Measurements from ENCODE around the gene PTGFRN.
"Not testable (repeated sequence)": the region's sequence is repeated elsewhere in the genome, so short reads cannot be mapped to it uniquely, and the experiment has no call there.

Gene PTGFRN

DNA sequence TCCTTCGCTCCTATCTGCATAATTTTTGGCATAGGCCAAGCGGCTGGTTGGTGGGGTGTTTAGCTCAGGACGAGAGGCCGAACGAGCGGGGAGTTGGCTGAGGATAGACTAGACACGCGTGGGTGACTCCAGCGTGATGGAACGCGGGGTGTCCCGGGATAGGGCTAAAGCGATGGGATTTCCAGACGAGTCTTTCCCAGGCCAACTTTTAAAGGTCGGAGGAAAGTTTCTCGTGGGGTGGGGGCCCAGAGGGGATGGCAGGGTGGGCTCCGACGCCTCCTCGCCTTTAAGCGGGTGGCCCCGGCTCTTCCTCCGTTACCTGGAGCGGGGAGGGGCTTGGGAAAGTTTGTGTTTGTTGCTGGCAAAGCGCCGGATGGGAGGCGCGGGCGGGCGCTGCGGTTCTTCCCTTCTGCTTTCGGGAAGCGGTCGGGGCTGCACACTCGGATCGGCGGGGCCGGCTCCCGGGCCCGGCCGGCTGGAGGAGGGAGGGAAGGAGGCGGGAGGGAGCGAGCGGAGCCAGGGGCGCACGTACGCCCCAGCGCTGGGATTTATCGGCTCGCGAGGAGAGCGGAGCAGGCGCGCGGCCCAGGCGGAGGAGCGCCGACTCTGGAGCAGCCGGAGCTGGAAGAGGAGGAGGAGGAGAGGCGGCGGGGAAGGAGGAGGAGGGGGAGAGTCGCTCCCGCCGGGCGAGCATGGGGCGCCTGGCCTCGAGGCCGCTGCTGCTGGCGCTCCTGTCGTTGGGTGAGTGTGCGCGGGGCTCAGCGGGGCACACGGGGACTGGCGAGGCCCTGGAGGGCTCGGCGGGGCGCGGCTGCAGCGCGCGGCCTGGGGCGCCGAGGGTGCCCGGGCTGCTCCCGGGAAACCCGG is at the start of gene PTGFRN:
PTGFRN (plus strand) TSS at position 405 of the 867 bp plus-strand sequence; CDS start at position 693, 288 bp downstream.
- DNase-seq (ENCODE audit: low read depth), result peak; percentile 20

DNA sequence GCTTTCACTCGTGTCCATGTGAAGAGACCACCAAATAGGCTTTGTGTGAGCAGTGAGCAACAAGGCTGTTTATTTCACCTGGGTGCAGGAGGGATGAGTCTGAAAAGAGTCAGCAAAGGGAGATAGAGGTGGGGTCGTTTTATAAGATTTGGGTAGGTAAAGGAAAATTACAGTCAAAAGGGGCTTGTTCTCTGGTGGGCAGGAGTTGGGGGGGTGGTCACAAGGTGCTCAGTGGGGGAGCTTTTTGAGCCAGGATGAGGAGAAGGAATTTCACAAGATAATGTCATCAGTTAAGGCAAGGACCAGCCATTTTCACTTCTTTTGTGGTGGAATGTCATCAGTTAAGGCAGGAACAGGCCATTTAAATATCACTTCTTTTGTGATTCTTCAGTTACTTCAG is 49.5 kb upstream of the PTGFRN start:
- DNase-seq (ENCODE audit: low read depth), result not testable (repeated sequence)

DNA sequence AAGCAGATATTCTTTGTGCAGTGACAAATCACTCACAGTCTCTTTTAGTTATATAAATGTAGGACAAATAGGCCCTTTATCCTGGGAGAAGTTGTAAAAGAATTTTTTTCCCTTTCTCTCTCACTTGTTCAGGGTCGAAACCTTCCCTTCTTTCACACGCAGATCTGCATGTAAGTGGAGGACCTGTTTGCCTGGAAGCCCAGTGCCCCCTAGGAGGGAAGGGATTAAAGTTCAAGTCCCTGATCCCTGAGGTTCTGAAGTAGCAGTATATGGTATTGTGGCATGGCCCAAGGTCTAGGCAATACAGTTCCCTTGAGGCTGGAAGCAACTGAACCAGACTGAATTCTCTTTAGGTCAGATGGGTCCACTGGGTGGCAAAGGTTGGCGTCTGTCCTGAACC is 48.6 kb upstream of the PTGFRN start:
- DNase-seq (ENCODE audit: low read depth), result no peak

DNA sequence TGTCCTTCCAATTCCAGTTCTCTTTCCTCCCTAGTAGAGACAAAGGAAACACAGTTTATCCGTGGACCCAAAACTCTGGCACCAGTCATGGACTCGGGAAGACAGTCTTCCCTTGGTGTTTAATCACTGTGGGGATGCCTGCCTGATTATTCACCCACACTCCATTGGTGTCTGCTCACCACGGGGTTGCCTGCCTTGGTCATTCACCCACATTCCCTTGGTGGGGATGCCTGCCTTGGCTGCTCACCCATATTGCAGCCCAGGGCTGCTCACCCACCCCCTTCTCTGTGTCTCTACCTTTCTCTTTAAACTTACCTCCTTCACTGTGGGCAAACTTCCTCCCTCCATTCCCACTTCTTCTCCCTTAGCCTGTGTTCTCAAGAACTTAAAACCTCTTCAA is 46.7 kb upstream of the PTGFRN start:
- DNase-seq (ENCODE audit: low read depth), result not testable (repeated sequence)

DNA sequence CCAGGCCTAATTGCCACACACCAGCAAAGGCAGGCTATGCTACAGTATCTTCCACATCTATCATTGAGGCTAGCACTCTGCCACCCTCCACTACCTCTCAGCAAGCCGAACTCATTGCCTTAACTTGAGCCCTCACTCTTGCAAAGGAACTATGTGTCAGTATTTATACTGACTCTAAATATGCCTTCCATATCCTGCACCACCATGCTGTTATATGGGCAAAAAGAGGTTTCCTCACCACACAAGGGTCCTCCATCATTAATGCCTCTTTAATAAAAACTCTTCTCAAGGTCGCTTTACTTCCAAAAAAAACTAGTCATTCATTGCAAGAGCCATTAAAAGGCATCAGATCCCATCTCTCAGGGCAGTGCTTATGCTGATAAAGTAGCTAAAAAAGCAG is 43.2 kb upstream of the PTGFRN start:
- not testable (repeated sequence) for DNase-seq (ENCODE audit: low read depth)

DNA sequence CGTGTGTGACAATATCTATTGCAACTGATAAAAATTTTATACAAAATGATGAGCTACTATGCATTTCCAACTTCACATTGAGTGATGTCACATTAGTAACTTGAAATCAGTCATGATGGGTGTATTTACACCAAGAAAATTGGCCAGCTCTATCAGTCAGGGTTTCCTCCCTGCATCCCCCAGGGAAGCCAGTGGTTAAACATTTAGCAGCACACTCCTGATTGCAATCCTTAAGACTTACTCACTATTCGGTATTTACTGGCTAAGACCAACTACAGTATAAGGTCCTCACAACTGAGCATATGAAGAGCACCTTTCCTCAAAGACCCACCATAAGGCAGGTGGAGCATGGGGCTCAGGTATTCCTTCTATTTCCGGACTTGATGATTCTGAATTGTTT is 41.3 kb upstream of the PTGFRN start:
- DNase-seq (ENCODE audit: low read depth), result no peak

DNA sequence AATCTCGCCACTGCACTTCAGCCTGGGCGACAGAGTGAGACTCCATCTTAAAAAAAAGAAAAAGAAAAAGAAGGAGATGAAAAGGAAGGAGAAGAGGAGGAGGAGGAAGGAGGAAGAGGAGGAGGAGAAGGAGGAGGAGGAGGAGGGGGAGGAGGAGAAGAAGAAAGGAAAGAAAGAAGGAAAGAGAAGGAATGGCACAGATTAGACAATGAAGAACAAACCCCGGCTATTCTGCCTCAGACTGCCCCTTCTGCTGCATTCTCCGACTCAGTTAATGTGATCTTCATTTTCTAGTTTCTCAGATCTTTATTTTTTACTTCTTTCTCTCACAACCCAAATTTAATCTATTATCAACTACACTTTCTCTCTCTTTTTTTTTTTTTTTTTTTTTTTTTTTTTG is 40.1 kb upstream of the PTGFRN start:
- DNase-seq (ENCODE audit: low read depth), result no peak

DNA sequence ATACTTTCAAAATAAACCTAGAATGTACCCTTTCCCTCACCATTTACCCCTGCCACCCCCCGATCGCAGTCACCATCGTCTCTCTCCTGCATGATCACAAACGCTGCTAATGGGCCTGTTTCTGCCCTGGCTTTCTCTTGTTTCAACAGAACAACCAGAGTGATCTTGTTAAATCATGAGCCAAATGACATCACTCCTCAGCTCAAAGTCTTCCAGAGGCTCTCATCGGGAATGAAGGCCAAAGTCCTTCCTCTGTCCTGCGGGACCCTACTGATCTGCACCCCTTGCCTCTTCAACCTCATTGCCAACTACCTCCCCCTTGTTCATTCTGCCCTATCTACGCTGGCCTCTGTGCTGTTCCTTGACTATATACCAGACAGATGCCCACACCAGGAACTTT is 39.4 kb upstream of the PTGFRN start:
- no peak for DNase-seq (ENCODE audit: low read depth)

DNA sequence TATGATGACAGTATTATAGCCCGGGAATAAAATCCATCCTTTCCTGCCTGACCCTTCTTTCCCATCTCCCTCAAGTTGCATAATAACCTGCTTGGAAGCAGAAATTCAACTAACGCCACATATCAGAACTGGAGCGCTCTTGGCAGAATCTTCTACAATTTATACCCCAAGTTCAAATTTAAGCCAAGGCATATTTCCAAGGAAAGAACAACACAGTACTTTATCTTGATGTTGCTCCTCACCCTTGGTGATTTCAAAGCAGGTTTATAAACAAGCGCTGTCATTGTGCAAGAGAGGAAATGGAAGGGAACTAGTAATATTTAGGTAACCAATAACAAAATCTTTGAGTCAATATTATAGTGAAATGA is 38.0 kb upstream of the PTGFRN start:
- no peak for DNase-seq (ENCODE audit: low read depth)

DNA sequence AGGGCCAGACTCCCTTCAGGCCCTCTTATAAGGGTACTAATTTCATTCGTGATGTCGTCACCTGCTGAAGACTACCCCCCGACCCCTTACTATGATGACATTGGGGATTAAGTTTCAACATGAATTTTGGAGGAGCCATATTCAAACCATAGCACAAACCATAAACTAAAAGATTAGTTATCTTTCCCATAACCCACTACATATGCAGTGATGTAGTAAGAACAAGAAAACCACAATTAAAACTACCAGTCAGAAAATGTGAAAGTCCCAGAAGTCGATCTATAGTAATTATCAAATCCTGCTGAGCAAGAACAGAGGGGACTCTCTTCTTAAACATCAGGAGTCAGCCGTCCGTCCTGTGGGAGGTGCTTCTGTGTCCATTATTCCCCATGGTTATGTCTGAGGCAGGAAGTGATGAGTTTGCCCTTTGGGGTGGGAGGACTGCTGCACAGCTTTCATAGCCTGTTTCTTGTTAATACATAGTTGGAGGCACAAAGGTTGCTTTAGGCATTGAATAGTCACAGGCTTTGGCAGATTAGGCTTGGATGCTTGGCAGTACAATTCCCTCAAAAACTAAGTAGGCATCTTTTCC is 35.9 kb upstream of the PTGFRN start:
- DNase-seq (ENCODE audit: low read depth), result no peak

DNA sequence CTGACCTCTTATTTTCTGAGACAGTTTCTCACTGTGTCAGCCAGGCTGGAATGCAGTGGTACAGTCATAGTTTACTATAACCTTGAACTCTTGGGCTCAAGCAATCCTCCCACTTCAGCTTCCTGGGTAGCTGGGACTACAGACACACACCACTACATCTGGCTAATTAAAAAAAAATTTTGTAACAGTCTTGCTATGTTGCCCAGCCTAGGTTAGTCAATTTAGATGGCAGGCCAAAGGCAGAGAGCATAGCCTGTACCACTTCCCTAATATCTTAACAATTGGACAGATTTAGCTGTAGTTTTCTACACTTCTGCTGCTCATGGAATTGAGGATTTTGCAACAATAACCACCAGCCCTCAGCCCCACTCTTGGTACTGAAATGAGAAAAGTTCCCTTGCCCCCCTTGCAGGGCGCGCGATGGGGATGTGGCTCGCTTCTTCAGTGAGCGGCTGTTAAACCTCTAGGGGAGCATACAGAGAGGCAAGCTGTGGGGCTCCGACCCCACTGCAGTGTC is 34.9 kb upstream of the PTGFRN start:
- DNase-seq (ENCODE audit: low read depth), result no peak

DNA sequence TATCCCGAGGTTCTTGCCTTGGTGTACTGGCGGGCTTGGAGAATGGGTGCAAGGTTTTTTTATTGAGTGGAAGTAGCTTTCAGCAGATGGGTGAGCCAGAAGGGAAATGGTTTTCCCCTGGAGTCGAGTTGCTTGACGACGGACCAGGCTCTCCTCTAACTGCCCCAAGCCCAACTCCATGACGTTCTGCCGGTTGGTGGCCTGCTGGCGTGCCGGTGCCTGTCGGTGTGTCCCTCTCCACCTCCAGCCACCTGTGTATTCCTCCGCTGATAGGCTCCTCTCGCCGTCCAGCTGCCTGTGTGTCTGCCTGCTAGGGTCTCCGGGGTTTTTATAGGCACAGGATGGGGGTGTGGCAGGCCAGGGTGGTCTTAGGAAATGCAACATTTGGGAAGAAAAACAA is 34.3 kb upstream of the PTGFRN start:
- no peak for DNase-seq (ENCODE audit: low read depth)

DNA sequence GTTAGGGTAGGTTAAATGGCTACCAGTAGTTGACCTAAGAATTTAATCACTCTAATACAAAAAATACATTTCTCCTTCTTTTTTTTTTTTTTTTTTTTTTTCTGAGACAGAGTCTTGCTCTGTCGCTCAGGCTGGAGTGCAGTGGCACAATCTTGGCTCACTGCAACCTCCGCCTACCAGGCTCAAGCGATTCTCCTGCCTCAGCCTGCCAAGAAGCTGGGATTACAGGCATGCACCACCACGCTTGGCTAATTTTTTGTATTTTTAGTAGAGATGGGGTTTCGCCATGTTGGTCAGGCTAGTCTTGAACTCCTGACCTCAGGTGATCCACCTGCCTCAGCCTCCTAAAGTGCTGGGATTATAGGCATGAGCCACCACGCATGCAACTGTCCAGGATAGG is 33.8 kb upstream of the PTGFRN start:
- DNase-seq (ENCODE audit: low read depth), result not testable (repeated sequence)

DNA sequence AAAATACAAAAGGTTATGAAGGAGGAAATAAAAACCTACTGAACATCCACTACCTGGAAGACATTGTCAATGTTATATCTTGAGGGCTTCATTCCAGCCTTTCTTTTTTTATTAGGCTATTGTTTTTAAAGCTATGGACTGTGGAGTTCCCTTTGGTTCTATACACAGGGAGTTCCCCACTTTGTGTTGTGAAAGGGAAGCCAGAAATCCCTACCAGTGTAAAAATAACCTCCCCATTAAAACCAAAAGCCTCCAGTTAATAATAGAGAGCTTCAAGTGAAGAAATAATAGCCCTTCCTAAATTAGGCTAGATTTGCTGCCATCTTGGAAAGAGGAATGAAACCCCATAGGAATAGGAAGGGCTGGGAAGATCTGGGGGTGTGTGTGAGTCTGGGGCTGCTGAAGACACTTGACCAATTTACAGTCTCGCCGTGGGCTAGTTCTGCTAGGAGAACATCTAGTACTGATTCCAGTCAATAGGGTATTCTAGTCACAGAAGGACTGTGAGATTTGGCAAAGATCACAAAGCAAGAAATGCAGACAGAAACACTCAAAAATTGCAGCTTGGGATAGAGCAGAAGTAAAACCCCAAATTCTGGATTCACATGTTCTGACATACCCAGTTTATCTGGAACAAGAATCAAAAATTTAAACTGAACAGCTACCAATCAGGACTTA is 32.4 kb upstream of the PTGFRN start:
- no peak for DNase-seq (ENCODE audit: low read depth)

DNA sequence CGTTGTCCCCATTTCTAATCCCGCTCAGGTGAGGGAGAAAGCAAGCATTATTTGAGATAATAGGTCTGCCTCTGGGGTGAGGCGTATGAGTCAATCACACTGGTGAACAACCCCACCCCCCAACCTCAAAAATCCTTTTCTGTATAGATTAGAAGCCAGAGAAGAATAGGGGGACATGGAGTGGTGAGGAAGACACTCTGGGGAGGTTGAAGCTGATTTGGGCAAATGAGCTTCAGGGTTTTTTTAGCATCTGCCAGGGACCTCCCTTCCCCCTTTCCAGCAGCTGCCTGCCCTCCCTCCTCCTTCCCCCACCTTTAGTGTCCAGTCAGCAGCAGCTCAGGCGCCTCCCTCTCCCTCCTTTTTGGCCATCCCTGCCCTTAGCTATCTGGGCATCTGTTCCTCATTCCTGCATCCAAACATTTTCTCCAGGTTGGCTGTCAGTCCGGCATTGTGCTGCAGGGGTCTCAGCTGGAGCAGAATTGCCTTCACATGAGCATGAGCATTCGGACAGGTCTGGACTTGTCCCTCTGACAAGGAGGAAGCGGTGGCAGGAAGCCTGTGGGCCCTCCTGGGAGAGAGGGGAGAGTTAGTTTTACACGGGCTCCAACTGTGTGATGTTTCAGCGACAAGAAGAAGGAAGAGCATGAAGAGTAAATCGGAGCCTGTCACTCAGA is 30.8 kb upstream of the PTGFRN start:
- DNase-seq (ENCODE audit: low read depth), result no peak

DNA sequence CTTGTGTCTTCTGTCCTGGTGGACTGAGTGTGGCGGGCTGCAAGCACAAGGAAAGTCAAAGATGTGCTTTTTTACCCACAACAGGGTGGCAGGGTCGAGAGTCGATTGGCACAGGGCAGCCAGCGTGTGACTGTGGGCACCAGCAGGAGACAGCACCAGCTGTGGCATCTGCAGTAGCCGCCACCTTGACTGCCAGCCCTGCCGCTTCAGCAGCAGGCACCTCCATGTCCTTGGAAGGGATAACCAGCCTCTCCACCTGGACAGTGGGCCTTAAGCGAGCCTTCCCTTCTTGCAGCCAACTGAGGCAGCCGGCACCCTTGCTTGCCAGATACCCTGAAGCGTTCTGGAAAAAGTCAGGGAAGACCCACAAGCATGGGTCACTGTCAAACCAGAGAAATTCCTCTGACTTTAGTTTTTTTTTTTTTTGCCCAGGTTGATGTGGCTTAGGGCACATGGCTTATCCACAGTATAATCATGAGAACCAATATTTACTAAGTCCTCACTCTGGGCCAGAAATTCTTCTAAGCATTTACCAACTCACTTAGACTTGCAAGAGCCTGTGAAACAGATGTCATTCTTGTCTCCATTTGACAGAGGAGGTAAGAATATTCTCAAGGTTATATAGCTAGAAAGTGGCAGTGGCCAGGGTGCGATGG is 30.1 kb upstream of the PTGFRN start:
- DNase-seq (ENCODE audit: low read depth), result no peak

DNA sequence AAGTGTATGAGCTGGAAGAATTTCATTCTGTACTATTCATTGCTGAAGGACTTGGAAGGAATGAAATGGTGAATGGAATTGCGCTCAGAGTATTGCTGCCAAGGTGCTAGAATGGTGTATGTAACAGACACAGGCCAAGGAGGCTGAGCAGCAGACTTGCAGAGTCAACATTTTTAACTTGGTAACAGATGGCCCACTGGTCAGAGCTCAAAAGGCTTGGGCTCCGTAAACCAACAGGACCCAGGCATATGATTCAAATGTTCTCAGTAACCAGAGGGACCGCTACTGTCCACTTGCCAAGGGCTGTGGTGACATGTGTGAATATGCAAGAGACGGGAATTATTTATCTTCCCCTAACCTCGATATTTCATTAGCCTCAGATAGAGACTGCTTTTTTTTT is 28.8 kb upstream of the PTGFRN start:
- DNase-seq (ENCODE audit: low read depth), result no peak

DNA sequence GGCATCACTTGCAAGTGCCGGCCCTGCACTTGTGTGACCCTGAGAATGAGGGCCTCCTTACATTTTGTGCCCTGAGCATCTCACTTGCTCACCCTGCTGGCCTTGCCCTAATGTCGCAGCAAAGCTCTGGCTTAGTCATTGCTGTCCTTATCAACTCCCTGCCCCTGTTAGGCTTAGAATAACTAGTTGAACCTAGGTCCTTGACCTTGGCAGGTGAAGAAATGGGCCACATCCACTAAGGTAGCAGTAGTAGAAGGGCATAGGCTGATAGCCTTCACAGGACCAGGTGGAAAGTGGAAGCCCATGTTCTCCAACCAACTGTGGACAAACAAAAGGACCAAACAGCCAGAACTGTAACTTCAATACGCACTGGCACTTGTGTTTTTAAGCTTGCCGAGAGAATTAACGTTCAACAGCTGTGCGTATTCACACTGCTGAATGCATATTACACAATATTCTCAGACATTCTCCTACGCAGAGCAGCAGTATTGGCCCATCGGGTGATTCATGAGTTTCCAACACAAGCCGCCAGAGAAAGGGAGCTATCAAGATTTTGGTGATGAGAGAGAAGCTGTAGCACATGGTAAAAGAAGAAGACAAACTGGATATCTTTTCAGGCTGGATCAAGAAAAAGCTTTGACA is 27.7 kb upstream of the PTGFRN start:
- DNase-seq (ENCODE audit: low read depth), result peak; percentile 8

DNA sequence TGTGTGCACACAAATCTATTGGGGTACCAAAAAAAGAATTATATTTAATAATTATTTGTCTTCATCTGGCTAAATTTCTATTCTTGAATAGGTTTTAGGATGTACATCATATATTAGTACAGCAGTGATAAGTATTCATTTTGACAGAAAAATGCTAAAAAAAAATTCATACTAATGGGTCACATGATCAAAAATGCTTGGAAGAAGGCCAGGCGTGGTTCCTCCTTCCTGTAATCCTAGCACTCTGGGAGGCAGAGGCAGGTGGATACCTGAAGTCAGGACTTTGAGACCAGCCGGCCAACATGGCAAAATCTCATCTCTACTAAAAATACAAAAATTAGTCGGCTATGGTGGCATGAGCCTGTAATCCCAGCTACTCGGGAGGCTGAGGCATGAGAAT is 26.9 kb upstream of the PTGFRN start:
- no peak for DNase-seq (ENCODE audit: low read depth)

DNA sequence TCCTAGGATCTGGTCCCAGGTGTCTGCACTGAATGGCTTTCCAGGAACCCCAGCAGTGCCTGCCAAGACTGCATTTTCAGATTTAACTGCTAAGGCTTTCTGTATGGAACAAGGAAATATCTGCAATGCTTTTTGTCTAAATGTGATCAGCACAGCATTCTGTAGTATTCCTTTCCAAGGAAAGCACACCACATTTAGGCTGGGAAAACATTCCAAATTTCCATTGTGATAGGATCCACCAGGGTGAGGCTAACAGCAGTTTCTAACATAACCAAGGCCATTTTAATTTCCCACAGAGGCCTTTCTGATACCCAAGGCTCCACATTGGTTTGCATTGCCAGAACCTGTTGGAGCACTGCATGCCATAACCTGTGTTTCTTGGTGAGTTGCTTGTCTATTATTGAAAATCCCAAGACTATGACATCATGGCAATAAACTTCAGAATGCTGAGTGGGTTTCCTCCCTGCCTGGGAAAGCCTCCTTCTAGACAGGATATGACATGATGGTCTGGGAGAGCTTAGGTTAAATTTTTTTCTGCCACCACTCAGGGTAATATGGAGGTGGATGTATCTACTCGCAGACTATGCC is 23.3 kb upstream of the PTGFRN start:
- no peak for DNase-seq (ENCODE audit: low read depth)

DNA sequence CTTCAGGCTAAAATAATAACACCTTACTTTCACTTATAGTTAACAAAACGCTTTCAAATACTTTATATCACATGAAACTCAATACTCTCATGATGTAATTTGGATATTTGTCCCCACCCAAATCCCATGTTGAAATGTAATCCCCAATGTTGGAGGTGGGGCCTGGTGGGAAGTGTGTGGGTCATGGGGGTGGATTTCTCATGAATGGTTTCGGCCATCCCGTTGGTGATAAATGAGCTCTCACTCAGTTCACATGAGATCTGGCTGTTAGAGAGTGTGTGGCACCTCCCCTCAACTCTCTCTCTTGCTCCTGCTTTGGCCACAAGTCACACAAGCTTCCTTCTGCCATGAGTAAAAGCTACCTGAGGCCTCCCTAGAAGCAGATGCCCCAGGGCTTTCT is 22.5 kb upstream of the PTGFRN start:
- no peak for DNase-seq (ENCODE audit: low read depth)

All from activated T-helper 9 cell treated with anti-CD3 and anti-CD28 coated beads, Interleukin-2, amount 50 U/mL, for 16 hours (primary cell).